Stimulated activated CD8-positive, alpha-beta memory T cell treated with anti-CD3 and anti-CD28 coated beads, Interleukin-7, amount 100 ng/mL, for 1 hour (primary cell): ENCODE results near the gene ABI1.
"Not testable (repeated sequence)": the region's sequence is repeated elsewhere in the genome, so short reads cannot be mapped to it uniquely, and the experiment has no call there.

Experiments
- DNase-seq, 2 donors: peaks; one replicate each; pipeline ENCODE4 v3.0.0-alpha.2; 2020; ENCODE audit warnings: low read depth in 2 of 2

ABI1 gene

GRCh38 chr10:26860443-26861204 lies at the start of gene ABI1:
ABI1 (minus strand) TSS chr10:26860958; CDS start chr10:26860863, 95 bp downstream.
- DNase-seq: peak; percentile 94

GRCh38 chr10:26909753-26910152 lies 49.0 kb upstream of the ABI1 start:
- DNase-seq: no peak

GRCh38 chr10:26905253-26905781 lies 44.6 kb upstream of the ABI1 start:
- not testable (repeated sequence) for DNase-seq

- no peak for DNase-seq
These were observed 42.9 kb upstream of the ABI1 start for GRCh38 chr10:26903431-26904217.

GRCh38 chr10:26892306-26892923 lies 31.7 kb upstream of the ABI1 start:
- DNase-seq: not testable (repeated sequence)

GRCh38 chr10:26890956-26891355 lies 30.2 kb upstream of the ABI1 start:
- DNase-seq: no peak

GRCh38 chr10:26887611-26888215 lies 27.0 kb upstream of the ABI1 start:
- DNase-seq: no peak

- DNase-seq: no peak
These were observed 21.0 kb upstream of the ABI1 start for GRCh38 chr10:26881600-26882331.

GRCh38 chr10:26879744-26880143 lies 19.0 kb upstream of the ABI1 start:
- DNase-seq: no peak

- DNase-seq: no peak
These were observed 10.0 kb upstream of the ABI1 start for GRCh38 chr10:26870766-26871165.

GRCh38 chr10:26869528-26869927 lies 8.8 kb upstream of the ABI1 start:
- no peak for DNase-seq

GRCh38 chr10:26863351-26864076 lies 2.8 kb upstream of the ABI1 start:
- no peak for DNase-seq

GRCh38 chr10:26861205-26861998 lies 644 bp upstream of the ABI1 start:
- no peak for DNase-seq

GRCh38 chr10:26860102-26860442 lies 686 bp downstream of the ABI1 start:
- DNase-seq: peak; percentile 16 to 27

GRCh38 chr10:26859241-26860101 lies 1.3 kb downstream of the ABI1 start:
- DNase-seq: no peak

- DNase-seq: no peak
These were observed 2.1 kb downstream of the ABI1 start for GRCh38 chr10:26858707-26859034.

GRCh38 chr10:26857991-26858706 lies 2.6 kb downstream of the ABI1 start:
- no peak for DNase-seq

GRCh38 chr10:26857553-26857952 lies 3.2 kb downstream of the ABI1 start:
- DNase-seq: not testable (repeated sequence)
